ENCODE data around the gene TTPAL. TPM values are rescaled to one million over a fixed set of nuclear protein-coding genes. Genes with fewer than 3 reads are reported as not detected.

Gene TTPAL
- total and polyA plus RNA-seq, 2 of the 4 experiments (the other 2 are of a cell fraction) = 8.2 to 18.1 TPM

DNA sequence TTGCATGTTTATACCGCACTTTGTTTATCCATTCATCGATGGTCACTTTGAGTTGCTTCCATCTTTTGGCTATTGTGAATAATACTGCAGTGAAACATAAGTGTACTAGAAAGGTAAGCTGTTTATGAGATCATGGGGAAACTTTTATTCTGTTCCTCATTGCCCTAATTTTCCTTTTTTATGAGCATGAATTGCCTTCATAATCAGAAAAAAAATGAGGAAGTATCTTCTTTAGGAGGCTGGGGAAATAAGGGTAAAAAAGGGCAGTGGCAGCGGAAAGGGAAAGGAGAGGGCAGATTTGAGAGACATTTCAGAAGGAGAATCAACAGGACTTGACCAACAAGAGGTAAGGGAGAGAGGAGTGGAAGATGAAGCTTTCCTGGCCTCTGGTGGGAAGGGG is 60.5 kb downstream of the TTPAL start:
- Histone ChIP-seq H4K5ac (ENCODE audit: low read depth, low read length) (no peak overlapping the region), H3K9ac (ENCODE audit: low read depth, low read length) (no peak overlapping the region), H2BK5ac (ENCODE audit: low read depth, low read length, poor library complexity, severe bottlenecking) (no peak overlapping the region), H2BK20ac (ENCODE audit: low read depth, low read length) (no peak overlapping the region), H3K36me3 (ENCODE audit: control insufficient read depth, insufficient read depth, low read length) (no peaks in the 10 kb centered on the region), H2AFZ (replicated peaks; ENCODE audit: low read length, poor library complexity) (peak overlapping the region; percentile 54), H3K79me1 (ENCODE audit: low read depth in 1 of 2, low read length in 2 of 2) (peaks cover 15 to 30% of the 10 kb centered on the region in 2 experiments), H3K14ac (replicated peaks; ENCODE audit: low read depth, low read length) (no peak overlapping the region), H3K23ac (ENCODE audit: low read depth, low read length) (0 out of 2 replicates have a peak overlapping the region, but pooled peaks have one; percentile 22), H4K8ac (ENCODE audit: low read depth in 2 of 2, low read length in 2 of 2) (no peak overlapping the region), H3K4ac (ENCODE audit: low read depth, low read length) (no peak overlapping the region), H2AK5ac (ENCODE audit: low read depth, low read length) (no peak overlapping the region), H4K91ac (ENCODE audit: insufficient read depth, low read depth, low read length) (no peak overlapping the region), H4K20me1 (ENCODE audit: insufficient read depth, low read length) (no peaks in the 10 kb centered on the region), H2BK15ac (ENCODE audit: low read depth, low read length) (no peak overlapping the region), H3K9me1 (ENCODE audit: insufficient read depth, low read length) (0 out of 2 replicates have a peak, but pooled peaks cover 4% of the 10 kb centered on the region), H2BK120ac (ENCODE audit: low read depth, low read length) (no peak overlapping the region), H3K27me3 (ENCODE audit: control insufficient read depth, insufficient read depth, low read length) (no peaks in the 10 kb centered on the region), H3K9me3 (ENCODE audit: control insufficient read depth, insufficient read depth, low read length) (no peaks in the 10 kb centered on the region), H3K4me1 (ENCODE audit: control insufficient read depth, insufficient read depth, low read length) (peaks cover 3% of the 10 kb centered on the region), H3K27ac (ENCODE audit: insufficient read depth, low read length) (no peak overlapping the region), H3K4me3 (ENCODE audit: insufficient read depth, low read depth, low read length) (no peak overlapping the region), H3K56ac (ENCODE audit: extremely low read depth, insufficient read depth, low read length) (no peak overlapping the region), H3K4me2 (ENCODE audit: low read depth, low read length) (no peak overlapping the region), H2AK9ac (replicated peaks; ENCODE audit: low read depth, low read length, poor library complexity) (no peak overlapping the region), H3K18ac (ENCODE audit: low read depth, low read length) (no peak overlapping the region)
- ChIA-PET POLR2A (ENCODE audit: unreplicated experiment) (no interaction called here), CTCF (no interaction called here)
- ATAC-seq (ENCODE audit: low read depth) (no peak), DNase-seq (no peak)
- BruUV-seq (replicated peaks) = no TSS peak
- TF ChIP-seq POLR2A (IDR thresholded peaks at IDR 0.05; ENCODE audit: low read depth, low read length) (no peak), BHLHE40 (IDR thresholded peaks at IDR 0.05; ENCODE audit: low read depth, low read length) (no peak), MAFK (IDR thresholded peaks at IDR 0.05; ENCODE audit: low read depth, low read length) (no peak), MXI1 (IDR thresholded peaks at IDR 0.05; ENCODE audit: borderline replicate concordance, low read depth, low read length) (no peak), NFE2L2 (IDR thresholded peaks at IDR 0.05; ENCODE audit: low read depth, low read length) (no peak), RCOR1 (IDR thresholded peaks at IDR 0.05; ENCODE audit: insufficient replicate concordance, low read length) (no peak), CHD1 (IDR thresholded peaks at IDR 0.05; ENCODE audit: low read depth, low read length) (no peak), SMC3 (IDR thresholded peaks at IDR 0.05; ENCODE audit: low read depth, low read length) (no peak), FOS (IDR thresholded peaks at IDR 0.05; ENCODE audit: low read depth, low read length) (no peak), MAZ (IDR thresholded peaks at IDR 0.05; ENCODE audit: borderline replicate concordance, low read depth, low read length) (no peak), CEBPB (IDR thresholded peaks at IDR 0.05; ENCODE audit: low read depth, low read length) (no peak), RAD21 (IDR thresholded peaks at IDR 0.05; ENCODE audit: low read length) (no peak), RFX5 (IDR thresholded peaks at IDR 0.05; ENCODE audit: low read depth, low read length) (no peak)
- TF ChIP-seq, protein P1, sequence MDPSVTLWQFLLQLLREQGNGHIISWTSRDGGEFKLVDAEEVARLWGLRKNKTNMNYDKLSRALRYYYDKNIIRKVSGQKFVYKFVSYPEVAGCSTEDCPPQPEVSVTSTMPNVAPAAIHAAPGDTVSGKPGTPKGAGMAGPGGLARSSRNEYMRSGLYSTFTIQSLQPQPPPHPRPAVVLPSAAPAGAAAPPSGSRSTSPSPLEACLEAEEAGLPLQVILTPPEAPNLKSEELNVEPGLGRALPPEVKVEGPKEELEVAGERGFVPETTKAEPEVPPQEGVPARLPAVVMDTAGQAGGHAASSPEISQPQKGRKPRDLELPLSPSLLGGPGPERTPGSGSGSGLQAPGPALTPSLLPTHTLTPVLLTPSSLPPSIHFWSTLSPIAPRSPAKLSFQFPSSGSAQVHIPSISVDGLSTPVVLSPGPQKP (IDR thresholded peaks at IDR 0.05; ENCODE audit: borderline replicate concordance, low read depth, low read length) = no peak
- TF ChIP-seq, protein P2, sequence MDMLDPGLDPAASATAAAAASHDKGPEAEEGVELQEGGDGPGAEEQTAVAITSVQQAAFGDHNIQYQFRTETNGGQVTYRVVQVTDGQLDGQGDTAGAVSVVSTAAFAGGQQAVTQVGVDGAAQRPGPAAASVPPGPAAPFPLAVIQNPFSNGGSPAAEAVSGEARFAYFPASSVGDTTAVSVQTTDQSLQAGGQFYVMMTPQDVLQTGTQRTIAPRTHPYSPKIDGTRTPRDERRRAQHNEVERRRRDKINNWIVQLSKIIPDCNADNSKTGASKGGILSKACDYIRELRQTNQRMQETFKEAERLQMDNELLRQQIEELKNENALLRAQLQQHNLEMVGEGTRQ (IDR thresholded peaks at IDR 0.05; ENCODE audit: low read depth, low read length) = no peak
- TF ChIP-seq, protein P3, sequence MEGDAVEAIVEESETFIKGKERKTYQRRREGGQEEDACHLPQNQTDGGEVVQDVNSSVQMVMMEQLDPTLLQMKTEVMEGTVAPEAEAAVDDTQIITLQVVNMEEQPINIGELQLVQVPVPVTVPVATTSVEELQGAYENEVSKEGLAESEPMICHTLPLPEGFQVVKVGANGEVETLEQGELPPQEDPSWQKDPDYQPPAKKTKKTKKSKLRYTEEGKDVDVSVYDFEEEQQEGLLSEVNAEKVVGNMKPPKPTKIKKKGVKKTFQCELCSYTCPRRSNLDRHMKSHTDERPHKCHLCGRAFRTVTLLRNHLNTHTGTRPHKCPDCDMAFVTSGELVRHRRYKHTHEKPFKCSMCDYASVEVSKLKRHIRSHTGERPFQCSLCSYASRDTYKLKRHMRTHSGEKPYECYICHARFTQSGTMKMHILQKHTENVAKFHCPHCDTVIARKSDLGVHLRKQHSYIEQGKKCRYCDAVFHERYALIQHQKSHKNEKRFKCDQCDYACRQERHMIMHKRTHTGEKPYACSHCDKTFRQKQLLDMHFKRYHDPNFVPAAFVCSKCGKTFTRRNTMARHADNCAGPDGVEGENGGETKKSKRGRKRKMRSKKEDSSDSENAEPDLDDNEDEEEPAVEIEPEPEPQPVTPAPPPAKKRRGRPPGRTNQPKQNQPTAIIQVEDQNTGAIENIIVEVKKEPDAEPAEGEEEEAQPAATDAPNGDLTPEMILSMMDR (conservative IDR thresholded peaks at IDR 0.05; ENCODE audit: low read depth, low read length) = no peak
- in situ Hi-C loops (cut with MboI; ENCODE audit: low sequenced_read_pairs) = loop anchor here (10.0 kb wide), 1 partner anchor 69 kb away; no protein-coding TSS in a partner anchor
- intact Hi-C loops (cut with micrococcal nuclease) = no loop called here
- dilution Hi-C loops (cut with HindIII; ENCODE audit: low sequenced_read_pairs, unreplicated experiment) = no loop called here
- WGBS, 2 experiments (ENCODE audit: extremely low coverage in 2 of 2, insufficient read length in 1 of 2) = 100% methylated on average over 1 of the region's 3 CpGs; no CpG with 5 or more reads in 1 of the 2 experiments

All from IMR-90 (cell line).